NOMO-1 (cell line): ENCODE data around the gene CTDSPL.

Experiments
- DNase-seq, 2 experiments: peaks; one replicate each; lab custom pipeline; 2025; ENCODE audit not compliant: unreplicated experiment in 2 of 2; lab: John Stamatoyannopoulos, UW

Gene CTDSPL

DNA sequence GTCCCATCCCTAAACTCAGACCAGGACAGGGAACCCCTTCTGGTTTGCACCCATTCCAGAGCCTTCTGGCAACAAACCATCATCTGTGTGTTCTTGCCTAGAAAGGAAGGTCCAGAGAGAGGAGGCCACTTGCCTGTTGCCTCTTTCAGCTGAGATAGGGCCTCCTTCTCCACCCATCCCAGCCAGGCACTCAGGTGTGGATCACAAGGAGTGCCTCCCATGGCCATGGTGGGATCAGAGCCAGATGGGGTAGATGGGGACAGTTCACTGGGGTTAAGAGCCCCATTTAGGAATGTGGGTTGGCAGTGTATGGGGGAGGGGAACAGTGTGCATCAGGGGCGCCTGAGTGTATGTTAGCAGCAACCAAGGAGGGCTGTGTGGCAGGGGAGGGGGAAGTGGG, 8.9 kb upstream of the CTDSPL start:
- DNase-seq = no peak

DNA sequence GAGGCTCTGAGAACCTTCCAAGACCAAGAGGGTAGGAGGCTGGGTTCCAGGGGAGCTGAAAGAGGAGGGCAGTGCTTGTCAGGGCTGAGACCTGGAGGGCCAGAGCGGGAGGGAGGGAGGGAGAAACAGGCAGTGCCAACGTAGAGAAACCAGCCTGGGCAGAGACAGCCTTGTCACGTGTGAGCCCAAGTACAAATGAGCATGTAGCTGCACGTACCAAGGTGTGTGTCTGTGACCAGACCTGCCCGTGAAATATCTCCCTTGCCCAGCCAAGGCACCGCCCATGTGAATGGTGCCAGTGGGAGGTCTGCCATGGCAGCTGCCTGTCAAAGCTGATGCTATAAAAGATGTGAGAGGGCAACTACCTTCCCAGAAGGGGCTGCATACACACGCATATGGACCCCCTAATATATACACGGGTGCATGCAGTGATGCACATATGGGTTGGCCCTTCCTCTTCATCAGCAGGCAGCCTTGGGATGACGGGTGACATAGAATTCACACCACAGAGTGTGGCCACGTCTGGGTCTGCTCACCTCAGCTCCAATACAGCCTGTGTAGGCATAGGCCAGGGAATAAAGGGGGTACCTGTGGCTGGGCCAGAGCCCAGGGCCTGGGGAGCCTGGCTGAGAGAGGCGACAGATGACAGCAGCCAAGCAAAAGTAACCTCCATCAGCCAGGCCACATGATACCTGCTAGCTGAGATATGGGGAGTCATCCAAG, 7.8 kb upstream of the CTDSPL start:
- DNase-seq = no peak

DNA sequence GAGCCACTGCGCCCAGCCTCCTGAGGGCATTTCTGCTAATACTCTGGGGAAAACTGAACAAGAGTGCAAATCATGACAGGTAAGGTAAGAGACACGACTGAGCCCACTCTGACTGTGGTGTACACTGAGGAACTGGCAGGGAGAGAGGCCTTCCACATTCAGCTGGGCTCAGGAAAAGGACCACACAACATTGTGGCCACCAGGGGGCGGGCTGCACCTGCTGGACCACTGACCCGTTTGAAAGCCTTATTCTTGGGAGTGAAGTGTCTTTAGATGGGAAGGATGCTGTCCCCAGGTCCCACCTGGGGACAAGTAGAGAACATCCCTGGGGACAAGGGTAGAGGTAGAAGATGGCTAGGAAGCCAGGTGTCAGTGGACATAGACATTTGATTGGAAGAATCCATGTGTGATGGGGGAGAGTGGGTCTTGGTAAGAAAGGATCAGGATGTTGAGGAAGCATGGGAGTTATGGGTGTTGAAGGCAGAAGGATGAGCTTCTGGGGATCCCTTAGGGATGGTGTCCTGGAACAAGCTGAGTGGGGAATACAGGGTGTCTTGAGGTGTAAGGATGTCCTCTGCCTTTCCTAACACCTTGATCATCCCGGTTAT, 6.2 kb upstream of the CTDSPL start:
- DNase-seq = peak; percentile 27 to 44

DNA sequence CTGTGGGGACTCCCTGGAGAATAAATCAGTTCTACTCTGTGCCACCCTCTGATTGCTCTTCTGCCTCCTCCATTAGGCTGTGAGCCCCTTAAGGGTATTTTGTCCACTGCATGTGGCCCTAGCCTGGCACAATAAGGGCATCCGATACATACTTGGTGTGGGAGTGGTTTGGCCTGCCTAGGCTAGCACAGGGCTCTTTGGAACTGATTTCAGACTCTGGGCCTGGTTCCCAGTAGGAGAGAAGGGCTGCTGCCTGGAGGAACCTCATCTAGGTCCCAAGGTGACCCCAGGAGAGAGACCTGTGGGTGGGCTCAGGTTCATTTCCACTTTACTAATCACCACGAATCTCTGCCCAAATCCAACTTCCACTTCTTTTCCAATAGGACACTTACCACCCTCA, 5.3 kb upstream of the CTDSPL start:
- DNase-seq = no peak

DNA sequence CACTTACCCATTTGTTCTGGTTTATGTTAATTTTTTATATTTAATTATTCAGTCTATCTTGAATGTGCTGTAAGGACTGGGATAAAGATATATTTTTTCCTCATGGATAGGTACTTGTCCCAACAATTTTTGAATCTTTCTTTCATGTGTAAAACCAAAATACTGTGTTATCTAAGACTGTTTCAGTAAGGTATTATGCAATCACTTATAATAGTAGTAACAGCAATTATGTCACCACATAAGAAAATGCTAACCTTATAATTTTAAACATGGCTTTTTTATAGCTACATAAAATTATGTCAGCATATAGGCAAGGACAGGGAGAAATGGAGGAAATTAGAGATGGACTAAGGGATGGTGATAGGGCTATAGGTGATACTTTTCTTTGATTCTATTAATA, 2.9 kb upstream of the CTDSPL start:
- no peak for DNase-seq

DNA sequence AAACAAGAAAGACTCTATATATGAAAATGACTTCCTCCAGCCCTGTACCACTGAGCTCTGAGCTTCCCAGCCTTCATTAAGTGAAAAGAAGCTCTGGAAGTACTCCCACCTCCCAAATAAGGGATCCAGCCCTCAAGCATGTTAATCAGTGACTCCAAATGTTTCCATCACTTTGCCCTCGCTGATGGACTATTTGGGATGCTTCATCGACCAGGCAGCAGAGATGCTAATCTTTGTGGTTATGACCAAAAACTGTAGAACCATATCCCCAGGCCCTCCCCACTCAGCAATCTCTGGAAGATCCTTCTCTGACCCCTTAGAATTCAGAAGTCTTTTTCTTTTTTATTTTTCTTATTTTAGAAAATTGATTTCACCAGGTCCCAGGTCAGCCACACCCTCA, 2.3 kb upstream of the CTDSPL start:
- no peak for DNase-seq

DNA sequence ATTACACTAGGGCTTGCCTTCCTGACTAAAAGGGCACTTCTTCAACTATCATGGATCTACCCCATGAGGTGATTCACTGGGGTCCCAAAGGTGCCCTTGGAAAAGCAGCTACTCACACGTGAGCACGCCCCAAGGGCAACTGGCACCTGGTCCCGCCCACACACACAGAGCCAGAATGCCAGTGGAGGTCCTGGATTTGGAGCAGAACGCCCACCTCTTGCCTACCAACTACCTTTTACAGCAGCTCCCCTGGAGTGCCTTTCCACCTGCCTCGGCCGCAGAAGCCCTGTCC, 1.8 kb upstream of the CTDSPL start:
- no peak for DNase-seq

DNA sequence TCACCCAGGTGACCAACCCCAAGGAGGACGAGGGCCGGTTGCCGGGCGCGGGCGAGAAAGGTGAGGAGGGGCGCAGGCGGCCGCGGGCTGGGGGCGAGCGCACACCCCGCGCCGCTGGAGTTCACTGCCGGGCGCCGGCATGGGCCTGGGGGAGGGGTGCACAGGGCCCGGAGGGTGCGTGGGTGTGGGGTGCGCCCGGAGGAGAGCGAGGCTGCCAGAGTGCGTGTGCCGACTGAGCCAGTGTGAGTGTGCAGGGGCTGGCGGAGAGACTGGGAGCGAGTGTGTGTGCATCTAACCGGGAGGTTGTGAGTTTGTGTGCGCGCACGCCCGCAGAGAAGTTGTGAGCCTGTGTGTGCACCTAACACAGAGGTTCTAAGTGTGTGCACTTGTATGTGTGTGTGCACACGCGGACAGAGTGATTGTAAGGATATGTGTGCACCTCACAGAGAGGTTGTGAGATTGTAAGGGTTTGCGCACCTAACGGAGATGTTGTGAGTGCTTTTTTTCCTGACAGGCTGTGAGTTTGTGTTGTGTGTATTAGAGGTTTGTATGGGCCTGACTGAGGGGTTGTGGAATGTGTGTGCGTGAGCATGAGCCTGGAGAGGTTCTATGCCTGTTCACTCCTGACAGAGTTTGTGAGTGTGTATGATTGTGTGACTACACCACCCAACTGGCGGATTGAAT, 681 bp downstream of the CTDSPL start:
- DNase-seq = no peak

DNA sequence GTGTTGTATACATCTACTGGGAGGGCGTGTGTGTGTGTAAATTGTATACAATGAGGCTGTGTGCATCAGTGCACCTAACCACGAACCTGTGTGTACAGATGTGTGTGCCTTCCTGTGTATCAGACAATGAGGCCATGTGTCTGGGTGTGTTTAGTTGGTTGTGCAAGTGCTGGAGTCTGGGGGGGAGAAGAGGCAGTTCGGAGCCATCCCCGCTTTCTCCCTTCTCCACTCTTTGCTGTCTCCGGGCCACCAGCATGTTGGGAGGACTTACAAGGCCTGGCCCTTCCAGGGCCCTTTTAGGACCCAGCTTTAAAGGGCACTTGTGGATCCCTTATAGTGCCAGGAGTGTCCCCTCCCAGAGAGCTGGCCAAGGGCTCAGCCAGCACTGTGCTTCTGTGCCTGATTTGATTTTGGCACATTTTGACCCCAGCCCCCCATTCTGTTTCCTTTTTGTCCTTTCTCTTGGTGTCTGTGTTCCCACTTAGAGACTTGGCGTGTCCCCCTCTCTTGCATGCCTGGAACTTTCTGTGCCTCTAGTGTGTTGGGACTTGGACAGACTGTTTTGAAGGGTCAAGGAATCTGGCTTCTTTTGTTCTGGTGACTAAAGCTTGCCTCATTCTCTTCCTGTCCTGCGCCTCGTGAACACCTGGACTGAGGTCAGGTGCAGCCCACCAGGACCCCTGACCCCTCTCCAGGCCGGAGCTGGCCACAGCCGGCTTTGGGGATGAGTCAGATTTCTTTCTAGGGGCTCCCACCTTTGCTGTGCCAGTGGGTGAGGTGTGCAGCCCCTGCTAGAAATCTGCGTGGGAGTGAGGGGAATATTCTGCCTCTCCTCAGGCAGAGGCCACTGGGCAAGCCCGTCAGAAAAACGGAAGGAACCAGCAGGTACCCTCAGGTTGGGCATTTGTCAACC, 1.5 kb downstream of the CTDSPL start:
- DNase-seq = no peak

DNA sequence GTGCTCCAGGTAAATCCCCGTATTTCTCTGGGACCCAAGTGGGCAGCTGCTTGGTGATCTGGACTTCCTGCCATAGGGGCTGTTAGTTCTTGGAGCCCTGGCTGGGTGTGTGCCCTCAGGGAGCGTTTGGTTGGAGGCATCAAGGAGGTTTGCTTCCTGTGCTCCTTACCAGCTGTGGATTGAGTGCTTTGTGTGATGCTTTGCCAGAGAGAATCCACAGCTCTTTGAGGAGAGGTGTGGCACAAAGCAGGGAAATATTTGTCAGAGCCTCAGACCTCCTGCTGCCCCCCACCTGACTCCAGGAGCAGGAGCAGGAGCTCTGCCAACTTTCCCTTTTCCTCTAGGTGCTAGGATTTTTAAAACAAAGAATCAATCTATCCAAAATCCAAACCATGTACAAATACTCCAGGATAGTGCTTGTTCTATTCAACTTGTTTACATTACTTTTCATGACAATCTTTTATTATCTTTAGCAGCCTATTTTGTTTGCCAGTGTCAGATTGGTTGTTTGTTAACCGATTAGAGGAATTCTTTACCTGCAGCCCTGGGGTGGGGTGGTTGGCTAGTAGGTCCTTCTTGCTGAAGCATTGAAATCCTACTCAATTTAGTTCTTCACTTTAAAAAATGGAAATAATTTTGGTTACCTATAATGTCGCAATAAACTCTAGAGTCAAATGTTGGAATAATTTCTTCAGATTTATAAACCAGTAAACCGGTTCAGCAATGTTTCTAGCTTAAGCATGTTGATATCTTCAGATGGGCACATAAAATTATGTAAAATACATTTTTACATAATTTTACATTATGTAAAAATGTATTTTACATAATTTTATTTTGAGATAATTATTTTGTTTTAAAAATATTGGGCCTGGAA, 2.5 kb downstream of the CTDSPL start:
- DNase-seq = no peak

DNA sequence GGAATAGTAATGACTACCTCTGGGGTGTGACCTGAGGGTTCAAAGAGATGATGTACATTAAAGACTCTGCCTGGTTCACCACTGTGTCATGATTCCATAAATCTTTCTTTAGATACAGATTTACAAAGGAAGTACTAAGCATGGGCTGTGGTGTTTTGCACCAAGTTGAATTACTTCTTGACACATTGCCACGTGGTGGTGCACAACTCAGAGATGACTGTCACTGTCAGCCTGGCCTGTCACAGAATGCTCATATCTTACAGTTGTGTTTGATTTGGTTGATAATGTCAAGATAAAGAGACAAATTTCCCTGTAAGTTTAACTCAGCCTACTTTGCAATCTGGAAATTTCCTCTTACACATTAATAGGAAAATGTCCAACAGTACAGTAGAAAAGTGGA, 3.2 kb downstream of the CTDSPL start:
- DNase-seq = no peak

DNA sequence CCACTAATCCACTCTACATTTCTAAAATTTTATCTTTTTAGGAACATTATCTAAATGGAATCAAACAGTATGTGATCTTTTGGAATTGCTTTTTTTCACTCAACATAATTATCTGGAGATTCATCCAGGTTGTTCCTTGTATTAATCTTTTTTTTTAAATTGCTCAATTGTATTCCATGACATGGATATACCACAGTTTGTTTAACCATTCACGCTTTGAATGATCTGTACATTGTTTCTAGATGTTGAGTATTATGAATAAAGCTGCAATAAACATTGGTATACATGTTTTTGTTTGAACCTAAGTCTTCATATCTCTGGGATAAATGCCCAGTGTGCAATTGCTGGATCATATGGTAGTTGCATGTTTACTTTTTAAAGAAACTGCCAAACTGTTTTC, 5.5 kb downstream of the CTDSPL start:
- no peak for DNase-seq

DNA sequence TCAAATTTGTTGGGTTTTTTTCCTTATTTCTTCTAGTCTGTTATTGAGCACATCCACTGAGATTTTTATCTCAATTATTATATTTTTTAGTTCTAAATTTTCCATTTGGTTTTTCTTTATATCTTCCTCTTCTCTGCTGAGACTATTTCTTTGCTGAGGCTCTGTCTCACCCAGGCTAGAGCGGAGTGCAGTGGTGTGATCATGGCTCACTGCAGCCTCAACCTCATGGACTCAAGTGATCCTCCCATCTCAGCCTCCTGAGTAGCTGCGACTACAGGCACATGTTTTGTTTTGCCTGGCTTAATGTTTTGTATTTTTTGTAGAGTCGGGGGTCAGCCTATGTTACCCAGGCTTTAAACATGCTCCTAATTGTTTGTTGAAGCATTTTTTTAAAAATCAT, 10.2 kb downstream of the CTDSPL start:
- DNase-seq = no peak

DNA sequence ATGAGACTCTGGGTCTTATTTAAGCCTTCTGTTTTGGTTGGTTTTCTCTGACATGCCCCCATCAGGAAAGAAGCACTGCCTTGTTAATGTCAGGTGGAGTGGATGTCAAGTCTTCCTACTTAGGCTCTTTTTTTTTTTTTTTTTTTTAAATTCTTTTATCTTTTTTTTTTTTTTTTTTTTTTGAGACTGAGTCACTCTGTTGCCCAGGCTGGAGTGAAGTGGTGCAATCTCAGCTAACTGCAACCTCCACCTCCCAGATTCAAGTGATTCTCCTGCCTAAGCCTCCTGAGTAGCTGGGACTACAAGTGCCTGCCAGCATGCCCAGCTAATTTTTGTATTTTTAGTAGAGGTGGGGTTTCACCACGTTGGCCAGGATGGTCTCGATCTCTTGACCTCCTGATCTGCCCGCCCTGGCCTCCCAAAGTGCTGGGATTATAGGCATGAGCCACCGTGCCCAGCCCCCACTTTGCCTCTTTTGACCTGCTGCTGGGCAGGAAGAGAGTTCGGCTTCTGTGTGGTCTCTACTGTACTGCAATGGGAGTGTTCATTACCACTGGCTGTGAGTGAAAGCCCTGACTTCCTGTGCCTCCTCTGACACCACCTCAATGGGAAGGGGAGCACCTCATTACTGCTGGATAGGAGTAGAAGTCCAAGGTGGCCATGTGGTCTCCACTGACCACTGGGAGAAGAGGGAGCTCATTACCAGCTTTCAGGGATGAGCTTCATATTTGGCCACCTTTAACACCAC, 10.9 kb downstream of the CTDSPL start:
- no peak for DNase-seq

DNA sequence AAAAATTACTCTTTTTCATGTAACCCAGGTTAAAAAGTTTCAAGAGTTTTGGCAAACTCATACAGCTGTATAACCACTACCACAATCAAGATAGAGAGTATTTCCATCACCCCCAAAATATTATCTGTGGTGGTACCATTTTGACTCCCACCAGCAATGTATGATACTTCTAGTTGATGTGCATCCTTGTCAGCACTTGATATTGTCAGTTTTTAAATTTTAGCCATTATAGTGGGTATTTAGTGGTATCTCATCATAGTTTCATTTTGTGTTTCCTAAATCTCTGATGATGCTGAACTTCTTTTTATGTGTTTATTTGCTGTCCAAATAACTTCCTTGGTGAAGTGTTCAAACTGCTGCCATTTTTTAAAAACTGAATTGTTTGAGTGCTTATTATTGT, 14.6 kb downstream of the CTDSPL start:
- no peak for DNase-seq

DNA sequence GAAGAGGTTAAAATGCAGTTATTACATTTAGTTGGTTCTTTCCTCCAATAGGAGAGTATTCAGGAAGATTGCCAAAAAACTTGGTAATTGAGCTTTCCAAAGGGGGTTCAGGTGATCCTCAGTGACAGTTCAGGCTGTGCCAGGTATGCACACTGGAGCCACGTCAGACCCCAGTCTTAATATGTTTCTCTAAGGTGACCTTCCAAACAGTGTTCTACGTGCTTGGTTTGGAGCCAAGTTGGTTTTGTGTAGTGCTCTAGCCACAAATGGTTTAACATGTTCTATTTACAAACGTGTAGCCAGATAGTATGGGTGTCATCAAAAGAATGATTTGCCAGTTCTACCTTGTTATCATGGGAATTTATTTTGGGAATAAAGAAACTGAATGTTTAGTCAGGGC, 21.0 kb downstream of the CTDSPL start:
- DNase-seq = no peak

DNA sequence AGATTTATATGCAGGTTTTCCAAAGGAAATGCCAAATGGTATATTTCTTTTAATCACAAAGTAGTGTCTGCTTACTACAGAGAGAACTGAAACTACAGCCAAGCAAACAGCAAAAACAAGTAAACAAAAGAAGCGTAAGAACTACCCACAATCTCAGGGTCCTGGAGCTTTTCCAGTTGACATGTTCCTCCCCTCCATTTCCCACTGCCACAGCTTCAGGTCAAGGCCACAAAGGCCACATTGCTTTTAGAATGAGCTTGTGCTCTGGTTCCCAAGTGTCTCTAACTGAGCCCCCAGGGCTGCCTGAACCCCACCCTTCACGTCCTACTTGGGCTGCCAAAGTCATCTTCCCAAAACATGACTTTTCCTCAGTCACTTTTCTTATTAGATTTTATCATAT, 24.1 kb downstream of the CTDSPL start:
- DNase-seq = no peak

DNA sequence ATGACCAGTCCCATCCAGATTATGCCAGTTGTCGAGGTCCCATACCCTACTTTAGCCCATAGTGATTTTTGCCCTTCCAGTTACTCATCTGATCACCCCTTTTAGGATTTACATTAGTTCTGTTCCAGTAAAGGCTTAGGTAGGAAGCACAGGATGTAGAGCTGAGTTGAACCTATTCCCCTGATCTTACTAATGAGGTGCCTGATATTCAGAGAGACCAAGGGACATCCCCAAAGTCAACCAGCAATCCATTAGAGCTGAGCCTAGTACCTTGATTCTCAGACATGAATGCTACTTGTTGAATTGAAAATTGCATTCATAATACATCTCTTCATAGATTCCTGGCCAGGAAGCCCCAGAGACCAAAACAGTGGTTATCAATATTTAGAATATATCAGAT, 24.7 kb downstream of the CTDSPL start:
- DNase-seq = no peak

DNA sequence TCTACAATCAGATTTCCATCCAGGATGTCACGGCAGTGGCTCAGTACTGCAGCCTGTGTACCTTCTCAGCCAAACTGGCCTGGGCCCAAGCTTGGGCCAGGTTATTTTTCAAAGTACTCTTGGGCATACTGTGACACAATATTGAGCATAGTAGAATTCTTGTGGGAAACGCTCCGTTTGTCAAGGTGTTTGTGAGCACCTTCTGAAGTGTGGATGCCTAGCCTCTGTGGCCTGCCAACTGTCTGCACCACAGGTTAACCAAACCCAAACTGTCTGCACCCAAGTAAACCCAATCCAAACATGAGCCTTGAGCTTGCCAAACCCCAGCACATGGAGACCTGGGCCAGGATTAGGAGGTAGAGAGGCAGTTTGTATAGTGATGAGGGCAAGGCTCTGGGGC, 25.4 kb downstream of the CTDSPL start:
- no peak for DNase-seq

DNA sequence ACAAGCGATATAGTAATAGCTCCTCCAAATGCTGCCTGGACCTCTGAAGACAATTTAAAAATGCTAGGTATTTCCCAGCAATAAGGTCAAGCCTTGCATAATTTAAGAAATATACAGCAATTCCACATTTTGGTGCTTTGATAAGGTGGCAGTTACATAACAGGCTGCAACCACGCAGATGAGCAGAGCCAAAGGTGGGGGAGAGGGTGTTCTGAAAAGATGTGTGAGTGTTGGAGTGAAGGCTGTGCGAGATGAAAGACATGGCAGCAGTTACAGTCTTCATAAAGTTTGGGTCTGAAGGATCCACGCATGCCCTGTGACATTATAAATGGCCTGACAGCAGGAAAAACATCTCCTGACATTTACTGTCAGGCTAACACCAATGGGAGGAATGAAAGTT, 26.1 kb downstream of the CTDSPL start:
- no peak for DNase-seq
